ENCODE data around the gene SEMA6D.

DNA sequence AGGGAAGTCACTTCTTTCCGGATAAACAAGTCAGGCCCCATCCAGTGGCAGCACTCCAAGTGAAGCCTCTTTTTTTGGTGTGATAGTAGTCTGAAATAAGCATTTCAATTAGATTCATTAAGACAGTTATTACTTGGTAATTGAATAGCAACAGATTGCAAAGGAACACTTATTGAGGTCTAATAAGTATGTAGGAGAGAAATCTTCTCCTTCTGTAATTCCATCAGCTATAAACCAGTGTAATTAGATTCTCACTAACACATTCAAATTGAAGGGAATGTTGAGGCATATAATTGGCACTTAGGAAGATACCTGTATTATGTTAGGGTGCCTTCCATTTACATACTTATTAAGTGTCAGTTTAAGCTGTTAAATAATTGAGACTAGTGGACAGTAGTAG, 73.9 kb downstream of the SEMA6D start:
- TF ChIP-seq POLR2A (IDR thresholded peaks at IDR 0.05; ENCODE audit: low read depth, low read length) = no peak
- TF ChIP-seq POLR2AphosphoS5 (IDR thresholded peaks at IDR 0.05; ENCODE audit: low read depth, low read length) = no peak
- no peak for TF ChIP-seq SPI1 (IDR thresholded peaks at IDR 0.05; ENCODE audit: low read depth, low read length)
- TF ChIP-seq POU2F2 (IDR thresholded peaks at IDR 0.05; ENCODE audit: low read depth, low read length) = no peak
- no peak for TF ChIP-seq TAF1 (IDR thresholded peaks at IDR 0.05; ENCODE audit: low read depth, low read length)

Data from GM12891 (cell line).